ENCODE results near the gene NIP7. TPM values are rescaled to one million over a fixed set of nuclear protein-coding genes. Genes with fewer than 3 reads are reported as not detected.

NIP7 gene
- total RNA-seq, 1 experiment from 2014 or later: 35.3 TPM

GRCh38 chr16:69301861-69302260 is 37.7 kb upstream of the NIP7 start:
- BruUV-seq (replicated peaks): TSS peak; percentile 35
- no peaks in the 10 kb centered on the region for H3K27me3 ChIP-seq (ENCODE audit: control insufficient read depth, insufficient read depth, low read length)
- POLR2A ChIA-PET: interaction anchor here (0.6 kb wide), 1 partner anchor 178 kb away, joined by 9 read pairs; no protein-coding TSS in a partner anchor

GRCh38 chr16:69302301-69302700 is 37.3 kb upstream of the NIP7 start:
- TF ChIP-seq POLR2AphosphoS5 (IDR thresholded peaks at IDR 0.05; ENCODE audit: low read depth, low read length): no peak
- TF ChIP-seq TCF7L2 (IDR thresholded peaks at IDR 0.05; ENCODE audit: low read depth, low read length): no peak
- TF ChIP-seq CTCF (IDR thresholded peaks at IDR 0.05): no peak
- no peak for TF ChIP-seq REST (IDR thresholded peaks at IDR 0.05; ENCODE audit: insufficient read depth in 1 of 2, low read depth in 2 of 2, low read length in 1 of 2)
- intact Hi-C loops (cut with micrococcal nuclease; ENCODE audit: unreplicated experiment) (no loop called here), in situ Hi-C loops (cut with HindIII; ENCODE audit: low pct_unique_long_range_greater_than_20kb, low sequenced_read_pairs) (no loop called here)
- Histone ChIP-seq H3K27me3 (ENCODE audit: control insufficient read depth, insufficient read depth, low read length) (no peaks in the 10 kb centered on the region), H3K27ac (ENCODE audit: low read length) (no peak overlapping the region), H3K4me3 (ENCODE audit: low read depth in 2 of 2, low read length in 2 of 2) (no peak overlapping the region), H3K4me1 (ENCODE audit: control insufficient read depth, insufficient read depth, low read length) (no peaks in the 10 kb centered on the region), H3K9me3 (ENCODE audit: control insufficient read depth, insufficient read depth, low read depth, low read length) (no peaks in the 10 kb centered on the region), H3K36me3 (ENCODE audit: control insufficient read depth, insufficient read depth, low read length) (no peaks in the 10 kb centered on the region; the same call in 1 of the 2 replicates)
- CTCF ChIA-PET: no interaction called here
- BruUV-seq (replicated peaks): no TSS peak
- POLR2A ChIA-PET: no interaction called here
- no peak for DNase-seq (ENCODE audit: low read depth, low spot score)
- ATAC-seq: no peak

More at GRCh38 chr16:69301861-69302260, 37.7 kb upstream of the NIP7 start:
- H3K4me3 ChIP-seq (ENCODE audit: low read depth in 2 of 2, low read length in 2 of 2): no peak overlapping the region
- ATAC-seq: no peak
- no peaks in the 10 kb centered on the region; the same call in 1 of the 2 replicates for H3K36me3 ChIP-seq (ENCODE audit: control insufficient read depth, insufficient read depth, low read length)
- no peak for DNase-seq (ENCODE audit: low read depth, low spot score)
- H3K9me3 ChIP-seq (ENCODE audit: control insufficient read depth, insufficient read depth, low read depth, low read length): no peaks in the 10 kb centered on the region
- intact Hi-C loops (cut with micrococcal nuclease; ENCODE audit: unreplicated experiment) (no loop called here), in situ Hi-C loops (cut with HindIII; ENCODE audit: low pct_unique_long_range_greater_than_20kb, low sequenced_read_pairs) (no loop called here)
- H3K27ac ChIP-seq (ENCODE audit: low read length): no peak overlapping the region
- CTCF ChIA-PET: interaction anchor here (0.6 kb wide), 1 partner anchor 289 kb away, joined by 3 read pairs; no protein-coding TSS in a partner anchor
- H3K4me1 ChIP-seq (ENCODE audit: control insufficient read depth, insufficient read depth, low read length): no peaks in the 10 kb centered on the region
- TF ChIP-seq TCF7L2 (IDR thresholded peaks at IDR 0.05; ENCODE audit: low read depth, low read length) (no peak), SIN3A (IDR thresholded peaks at IDR 0.05; ENCODE audit: borderline replicate concordance, insufficient read depth, low read depth, low read length) (no peak), REST (IDR thresholded peaks at IDR 0.05; ENCODE audit: insufficient read depth in 1 of 2, low read depth in 2 of 2, low read length in 1 of 2) (no peak), CTCF (IDR thresholded peaks at IDR 0.05) (no peak), POLR2AphosphoS5 (IDR thresholded peaks at IDR 0.05; ENCODE audit: low read depth, low read length) (no peak)

Measured in Panc1 (cell line).